ENCODE results near the gene GRM3.

GRM3 gene

DNA sequence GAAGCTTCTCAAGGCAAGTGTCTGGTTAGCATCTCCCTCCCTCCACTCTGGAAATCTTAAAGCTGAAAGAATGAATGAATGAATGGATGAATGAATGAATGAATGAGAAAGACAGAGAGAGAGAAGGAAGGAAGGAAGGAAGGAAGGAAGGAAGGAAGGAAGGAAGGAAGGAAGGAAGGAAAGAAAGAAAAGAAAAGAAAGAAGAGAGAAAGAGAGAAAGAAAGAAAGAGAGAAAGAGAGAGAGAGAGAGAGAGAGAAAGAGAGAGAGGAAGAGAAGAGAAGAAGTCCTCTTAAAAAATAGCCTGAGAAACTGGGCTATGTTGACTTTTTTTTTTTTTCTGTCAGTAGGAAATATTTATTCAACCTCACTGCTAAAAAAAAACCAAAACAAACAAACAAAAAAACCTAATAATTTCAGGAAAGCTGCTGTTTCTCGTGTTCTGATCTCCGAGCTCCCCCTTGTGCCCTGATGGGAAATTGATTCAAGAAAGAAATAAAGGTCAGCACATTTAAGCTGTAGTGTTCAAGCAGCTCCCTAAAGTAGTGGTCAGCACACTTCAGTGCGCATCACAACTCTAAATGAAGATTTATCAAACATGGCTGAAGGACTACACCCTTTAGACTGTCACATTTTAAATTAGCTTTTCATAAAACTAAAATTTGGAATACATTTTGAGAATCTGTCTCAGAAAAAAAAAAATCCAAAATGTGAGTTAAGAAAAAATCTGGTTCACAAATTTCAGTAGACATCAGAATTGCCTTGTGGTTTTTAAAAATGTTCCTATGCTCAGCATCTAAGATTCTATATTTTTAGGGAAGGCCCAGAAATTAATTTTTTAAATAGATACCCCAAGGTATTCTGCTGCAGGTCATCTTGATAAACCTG, 261.5 kb downstream of the GRM3 start:
- peak; percentile 47 for DNase-seq (ENCODE audit: low spot score)

DNA sequence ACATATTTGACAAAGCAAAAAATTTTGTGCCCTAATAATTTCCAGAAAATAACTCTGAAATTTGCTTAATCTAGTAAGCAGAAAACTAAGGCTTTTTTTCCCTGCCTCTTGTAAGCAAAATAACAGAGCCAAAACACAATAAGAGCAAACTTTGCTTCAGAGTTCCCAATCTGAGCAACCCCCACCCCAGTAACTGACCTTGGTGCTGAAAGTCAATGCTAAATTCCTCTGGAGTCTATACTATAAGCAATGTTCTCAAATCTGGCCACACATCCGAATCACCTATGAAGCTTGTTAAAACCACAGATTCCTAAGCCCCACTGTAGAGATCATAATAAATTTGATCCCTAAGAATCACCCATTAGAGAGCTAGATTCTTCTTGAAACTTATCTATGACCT, 265.2 kb downstream of the GRM3 start:
- peak; percentile 10 for DNase-seq (ENCODE audit: low spot score)

DNA sequence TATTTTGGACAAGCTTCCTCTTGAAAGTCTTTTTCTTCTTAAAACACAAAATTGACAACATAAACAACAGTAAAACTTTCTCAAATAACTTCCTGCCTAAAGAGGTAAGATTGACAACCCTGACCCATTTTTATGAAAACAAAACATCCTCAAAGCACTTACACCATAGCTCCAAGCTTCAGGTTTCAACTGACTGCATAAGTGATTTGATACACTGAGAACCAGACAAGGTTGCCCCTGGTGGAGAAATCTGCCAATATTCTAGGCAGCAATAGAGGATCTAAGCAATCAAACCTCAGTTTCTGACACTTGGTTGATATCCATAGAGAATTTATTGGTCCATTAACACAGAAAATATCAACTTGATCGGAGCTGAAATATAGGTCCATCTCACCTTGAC, 267.9 kb downstream of the GRM3 start:
- no peak for DNase-seq (ENCODE audit: low spot score)

DNA sequence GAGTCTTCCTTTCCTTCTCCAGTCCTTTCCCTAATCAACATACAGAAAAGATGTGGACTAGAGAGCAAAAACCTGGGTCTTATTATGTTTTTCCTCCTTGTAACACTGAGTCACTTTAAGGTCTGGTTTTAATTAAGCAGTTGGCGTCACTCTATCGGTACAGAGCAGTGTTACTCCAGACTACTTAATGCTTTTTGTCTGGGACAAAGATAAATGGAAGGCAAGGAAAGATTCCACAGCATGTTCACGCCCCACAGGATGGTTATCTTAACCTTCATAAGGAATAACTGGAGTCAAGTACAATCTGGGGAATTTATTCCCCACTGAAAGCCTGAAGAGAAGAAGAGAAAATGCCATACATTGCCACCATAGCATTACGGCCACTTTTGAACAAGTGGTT, 270.0 kb downstream of the GRM3 start:
- DNase-seq (ENCODE audit: low spot score): peak; percentile 67

Measured in AG20443 (cell line).